CD4-positive, alpha-beta T cell treated with Interleukin-6 at 100 ng/mL for 8 hours (primary cell): Measurements from ENCODE around the gene ARHGAP26.
"Not testable (repeated sequence)": the region's sequence is repeated elsewhere in the genome, so short reads cannot be mapped to it uniquely, and the experiment has no call there.

Experiments
- DNase-seq: peaks from one replicate; pipeline ENCODE4 v3.0.0-alpha.2; 2020; ENCODE audit warnings: mixed read lengths, low spot score

Gene ARHGAP26

GRCh38 chr5:143188692-143189091, 418.5 kb downstream of the ARHGAP26 start:
- no peak for DNase-seq

- no peak for DNase-seq
Measured at GRCh38 chr5:143190260-143190810, 420.2 kb downstream of the ARHGAP26 start.

- no peak for DNase-seq
Measured at GRCh38 chr5:143191720-143192119, 421.5 kb downstream of the ARHGAP26 start.

- DNase-seq = no peak
Measured at GRCh38 chr5:143192191-143192900, 422.2 kb downstream of the ARHGAP26 start.

- no peak for DNase-seq
Measured at GRCh38 chr5:143194206-143194605, 424.0 kb downstream of the ARHGAP26 start.

GRCh38 chr5:143194713-143195112, 424.5 kb downstream of the ARHGAP26 start:
- no peak for DNase-seq

GRCh38 chr5:143195491-143195890, 425.3 kb downstream of the ARHGAP26 start:
- DNase-seq = no peak

GRCh38 chr5:143196601-143197259, 426.6 kb downstream of the ARHGAP26 start:
- no peak for DNase-seq

- DNase-seq = no peak
Measured at GRCh38 chr5:143197260-143197656, 427.1 kb downstream of the ARHGAP26 start.

GRCh38 chr5:143198332-143198731, 428.2 kb downstream of the ARHGAP26 start:
- DNase-seq = no peak

GRCh38 chr5:143199161-143199560, 429.0 kb downstream of the ARHGAP26 start:
- DNase-seq = no peak

GRCh38 chr5:143199843-143200242, 429.7 kb downstream of the ARHGAP26 start:
- DNase-seq = no peak

- no peak for DNase-seq
Measured at GRCh38 chr5:143200781-143201398, 430.7 kb downstream of the ARHGAP26 start.

- DNase-seq = no peak
Measured at GRCh38 chr5:143201589-143201988, 431.4 kb downstream of the ARHGAP26 start.

- not testable (repeated sequence) for DNase-seq
Measured at GRCh38 chr5:143203301-143203956, 433.3 kb downstream of the ARHGAP26 start.

- no peak for DNase-seq
Measured at GRCh38 chr5:143204474-143205246, 434.5 kb downstream of the ARHGAP26 start.

GRCh38 chr5:143205386-143205785, 435.2 kb downstream of the ARHGAP26 start:
- DNase-seq = no peak

GRCh38 chr5:143205883-143206195, 435.7 kb downstream of the ARHGAP26 start:
- no peak for DNase-seq

- DNase-seq = no peak
Measured at GRCh38 chr5:143206196-143207053, 436.2 kb downstream of the ARHGAP26 start.

- DNase-seq = no peak
Measured at GRCh38 chr5:143207058-143207457, 436.9 kb downstream of the ARHGAP26 start.
